ENCODE measurements around the gene NGEF.
"Not testable (repeated sequence)": the region's sequence is repeated elsewhere in the genome, so short reads cannot be mapped to it uniquely, and the experiment has no call there.

The NGEF gene

DNA sequence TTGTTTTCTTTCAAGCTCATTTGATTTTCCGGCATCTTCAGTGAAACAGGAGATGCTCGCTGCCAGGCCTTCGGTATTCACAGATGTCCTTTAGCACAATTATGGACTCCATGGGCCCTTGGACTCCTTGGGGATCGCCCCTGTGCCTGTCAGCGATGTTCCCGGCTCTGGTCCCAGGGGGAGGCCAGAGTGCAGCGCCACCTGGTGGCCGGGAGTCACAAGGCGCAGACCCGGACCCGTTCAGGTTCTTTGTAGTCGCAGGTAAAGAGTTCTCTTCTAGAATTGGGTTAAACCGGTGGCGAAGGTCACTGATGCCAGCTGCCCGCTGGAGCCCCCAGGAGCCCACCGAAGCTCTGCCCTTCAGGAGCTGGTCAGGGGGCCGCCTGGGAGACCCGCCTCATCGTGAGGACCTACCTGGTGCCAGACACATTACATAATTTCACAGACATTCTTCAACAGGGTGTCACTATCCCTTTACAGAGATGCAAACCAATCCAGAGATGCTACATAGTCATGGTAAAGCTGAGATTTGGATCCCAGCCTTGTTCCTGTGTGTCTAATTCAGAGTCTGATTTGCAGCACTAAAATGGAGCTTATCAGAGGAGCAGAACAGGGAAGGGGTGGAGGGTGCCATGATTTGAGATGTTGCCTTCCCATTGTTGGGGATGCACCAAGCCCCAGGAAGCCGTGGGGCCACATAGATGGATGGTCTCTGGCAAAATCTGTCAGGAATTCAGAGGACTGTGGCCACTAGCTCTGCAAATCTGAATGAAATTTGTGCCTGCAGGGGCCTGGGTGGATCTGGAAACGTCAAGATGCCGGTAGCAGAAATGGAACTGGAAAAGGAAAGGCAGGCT lies 41.1 kb upstream of the NGEF start:
- H3K4me3 ChIP-seq: no peak overlapping the region
- intact Hi-C loops (cut with DNase I; ENCODE audit: low total_unique reads): loop anchor here (5.0 kb wide), 1 partner anchor 202 kb away; no protein-coding TSS in a partner anchor

DNA sequence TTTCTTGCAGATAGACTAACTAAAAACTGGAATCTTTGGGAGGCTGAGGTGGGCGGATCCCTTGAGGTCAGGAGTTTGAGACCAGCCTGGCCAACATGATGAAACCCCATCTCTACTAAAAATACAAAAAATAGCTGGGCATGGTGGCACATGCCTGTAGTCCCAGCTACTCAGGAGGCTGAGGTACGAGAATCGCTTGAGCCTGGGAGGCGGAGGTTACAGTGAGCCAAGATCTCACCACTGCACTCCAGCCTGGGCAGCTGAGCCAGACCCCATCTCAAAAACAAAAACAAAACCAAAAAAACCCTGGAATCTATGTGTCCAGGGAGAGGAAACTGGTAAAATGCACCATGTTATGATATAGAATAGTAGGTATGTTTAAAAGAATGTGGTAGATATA lies 39.5 kb upstream of the NGEF start:
- H3K36me3 ChIP-seq, H3K27me3 ChIP-seq, H3K27ac ChIP-seq, H3K4me3 ChIP-seq, H3K9me3 ChIP-seq: not testable (repeated sequence)
- DNase-seq: peak in 1 of 2 donors; percentile 5
- intact Hi-C loops (cut with DNase I; ENCODE audit: low total_unique reads): loop anchor here (5.0 kb wide), 1 partner anchor 200 kb away; no protein-coding TSS in a partner anchor
- peaks cover 0 to 16% (median 7%) of the 10 kb centered on the region in 4 donors for H3K4me1 ChIP-seq

More for the DNA sequence above, 41.1 kb upstream of the NGEF start:
- Histone ChIP-seq H3K4me1 (peaks cover 0 to 16% (median 7%) of the 10 kb centered on the region in 4 donors), H3K36me3 (no peaks in the 10 kb centered on the region), H3K27ac (no peak overlapping the region), H3K27me3 (no peaks in the 10 kb centered on the region), H3K9me3 (no peaks in the 10 kb centered on the region)
- DNase-seq: peak in 1 of 2 donors; percentile 60
- TF ChIP-seq, protein P1, sequence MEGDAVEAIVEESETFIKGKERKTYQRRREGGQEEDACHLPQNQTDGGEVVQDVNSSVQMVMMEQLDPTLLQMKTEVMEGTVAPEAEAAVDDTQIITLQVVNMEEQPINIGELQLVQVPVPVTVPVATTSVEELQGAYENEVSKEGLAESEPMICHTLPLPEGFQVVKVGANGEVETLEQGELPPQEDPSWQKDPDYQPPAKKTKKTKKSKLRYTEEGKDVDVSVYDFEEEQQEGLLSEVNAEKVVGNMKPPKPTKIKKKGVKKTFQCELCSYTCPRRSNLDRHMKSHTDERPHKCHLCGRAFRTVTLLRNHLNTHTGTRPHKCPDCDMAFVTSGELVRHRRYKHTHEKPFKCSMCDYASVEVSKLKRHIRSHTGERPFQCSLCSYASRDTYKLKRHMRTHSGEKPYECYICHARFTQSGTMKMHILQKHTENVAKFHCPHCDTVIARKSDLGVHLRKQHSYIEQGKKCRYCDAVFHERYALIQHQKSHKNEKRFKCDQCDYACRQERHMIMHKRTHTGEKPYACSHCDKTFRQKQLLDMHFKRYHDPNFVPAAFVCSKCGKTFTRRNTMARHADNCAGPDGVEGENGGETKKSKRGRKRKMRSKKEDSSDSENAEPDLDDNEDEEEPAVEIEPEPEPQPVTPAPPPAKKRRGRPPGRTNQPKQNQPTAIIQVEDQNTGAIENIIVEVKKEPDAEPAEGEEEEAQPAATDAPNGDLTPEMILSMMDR (IDR thresholded peaks at IDR 0.05): peak; percentile 83 to 86

DNA sequence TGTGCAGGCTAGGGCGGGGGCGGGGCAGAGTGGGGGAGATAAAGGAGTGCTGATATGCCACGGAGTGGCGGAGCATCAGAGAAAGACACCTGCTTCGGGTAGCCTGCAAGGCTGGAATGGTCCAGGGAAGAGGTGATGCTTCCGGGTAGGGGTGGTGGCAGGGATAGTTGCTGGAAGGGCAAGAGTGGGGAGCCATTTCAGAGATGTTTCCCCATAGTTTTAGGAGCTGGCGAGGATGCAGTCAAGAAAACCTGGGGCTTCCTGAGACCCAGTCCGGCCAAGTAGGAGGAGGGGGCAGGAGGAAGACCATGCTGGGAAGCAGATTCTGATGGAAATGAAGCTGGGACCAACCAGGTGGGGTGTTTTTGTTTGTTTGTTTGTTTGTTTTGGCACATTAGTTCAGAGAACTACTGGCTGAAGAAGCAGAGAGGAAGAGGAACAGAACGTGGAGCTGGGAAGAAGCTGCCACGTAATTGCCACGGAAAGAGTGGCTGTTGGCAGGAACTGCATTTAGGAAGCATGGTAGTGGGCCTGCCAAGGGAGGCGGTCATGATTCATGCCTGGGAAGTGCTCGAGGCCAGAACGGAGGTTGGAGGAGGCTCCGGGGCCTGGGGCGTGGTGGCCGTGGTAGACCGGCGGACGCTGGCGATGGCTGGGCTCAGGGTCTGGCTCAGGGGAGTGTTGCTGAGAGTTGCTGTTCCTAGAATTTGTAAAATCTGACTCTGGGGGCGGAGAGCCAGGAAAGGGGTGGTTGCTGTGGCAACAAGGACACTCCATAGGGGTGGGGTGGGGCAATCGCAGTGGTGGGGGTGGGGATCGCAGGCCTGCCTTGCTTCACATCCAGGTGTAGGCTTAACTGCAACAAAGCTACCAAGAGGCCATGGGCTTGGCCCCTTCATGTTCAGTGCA lies 38.4 kb upstream of the NGEF start:
- TF ChIP-seq, protein P1 (IDR thresholded peaks at IDR 0.05): no peak
- intact Hi-C loops (cut with DNase I; ENCODE audit: low total_unique reads): loop anchor here (5.0 kb wide), 1 partner anchor 199 kb away; no protein-coding TSS in a partner anchor
- H3K27ac ChIP-seq: no peak overlapping the region
- peak; percentile 63 to 81 for DNase-seq
- no peak overlapping the region for H3K4me3 ChIP-seq
- H3K27me3 ChIP-seq: no peaks in the 10 kb centered on the region
- no peaks in the 10 kb centered on the region for H3K9me3 ChIP-seq
- H3K36me3 ChIP-seq: no peaks in the 10 kb centered on the region
- peaks cover 0 to 16% (median 7%) of the 10 kb centered on the region in 4 donors for H3K4me1 ChIP-seq

DNA sequence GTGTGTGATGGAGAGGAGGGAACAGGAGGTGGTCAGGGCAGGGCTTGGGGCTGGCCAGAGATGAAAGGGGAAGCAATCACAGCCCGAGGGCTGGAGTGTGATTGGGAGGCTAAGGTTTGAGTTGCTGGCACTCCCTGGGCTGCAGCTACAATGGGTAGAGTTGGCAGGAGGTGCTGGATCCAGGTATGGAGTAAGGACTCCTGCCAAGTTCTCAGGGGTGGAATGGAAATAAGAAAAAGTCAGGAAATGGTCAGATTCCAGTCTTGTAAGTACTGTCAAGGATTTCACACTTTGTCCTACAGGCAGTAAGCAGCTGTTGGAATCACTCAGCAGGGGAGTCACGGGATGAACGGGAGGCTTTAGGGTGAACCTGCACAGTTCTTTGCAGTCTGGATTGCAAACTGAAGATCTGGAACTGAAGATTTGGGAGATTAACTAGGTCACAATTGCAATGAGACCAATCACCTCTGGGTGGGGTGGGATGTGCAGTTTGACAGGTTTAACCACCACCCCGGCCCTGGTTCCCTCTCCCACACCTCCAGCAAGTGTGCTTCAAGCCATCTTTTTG lies 36.2 kb upstream of the NGEF start:
- intact Hi-C loops (cut with DNase I; ENCODE audit: low total_unique reads): no loop called here
- Histone ChIP-seq H3K27me3 (no peaks in the 10 kb centered on the region), H3K4me1 (peaks cover 0 to 12% (median 5%) of the 10 kb centered on the region in 4 donors), H3K9me3 (no peaks in the 10 kb centered on the region), H3K4me3 (no peak overlapping the region), H3K36me3 (no peaks in the 10 kb centered on the region), H3K27ac (no peak overlapping the region)
- DNase-seq: peak in 1 of 2 donors; percentile 44
- TF ChIP-seq, protein P1 (IDR thresholded peaks at IDR 0.05): no peak

DNA sequence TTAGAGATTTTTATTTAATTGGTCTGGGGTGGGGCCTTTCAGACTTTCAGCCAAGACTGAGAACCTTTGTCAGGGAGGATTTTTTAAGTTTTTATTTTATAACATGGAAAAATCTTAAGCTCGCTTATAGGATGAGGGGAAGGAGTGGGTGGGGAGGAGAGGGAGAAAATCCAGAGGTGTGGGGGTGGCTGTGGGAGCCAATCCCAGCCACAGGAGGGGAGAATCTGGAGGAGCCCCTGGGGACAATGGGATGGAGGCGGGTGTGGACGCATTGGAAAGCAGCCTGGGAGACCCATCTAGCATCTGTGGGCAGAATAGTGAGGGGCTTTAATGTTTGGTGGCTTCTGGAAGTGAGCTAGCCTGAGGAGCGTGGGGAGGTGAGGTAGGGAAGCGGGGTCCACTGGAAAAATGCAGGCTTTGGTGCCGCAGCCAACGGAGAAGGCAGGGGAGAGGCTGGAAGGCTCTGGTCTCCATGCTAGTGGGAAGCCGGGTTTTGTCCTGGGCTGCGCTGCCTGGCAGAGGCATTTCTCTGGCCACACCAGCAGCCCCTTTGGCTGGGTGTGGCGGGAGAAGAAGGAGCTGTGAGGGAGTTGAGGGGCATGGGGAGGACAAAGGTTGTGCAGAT lies 35.6 kb upstream of the NGEF start:
- H3K4me3 ChIP-seq: no peak overlapping the region
- H3K36me3 ChIP-seq: no peaks in the 10 kb centered on the region
- no peaks in the 10 kb centered on the region for H3K27me3 ChIP-seq
- H3K9me3 ChIP-seq: no peaks in the 10 kb centered on the region
- peak in 1 of 2 donors; percentile 33 for DNase-seq
- intact Hi-C loops (cut with DNase I; ENCODE audit: low total_unique reads): no loop called here
- peaks cover 0 to 7% (median 2%) of the 10 kb centered on the region in 4 donors for H3K4me1 ChIP-seq
- TF ChIP-seq, protein P1 (IDR thresholded peaks at IDR 0.05): no peak
- no peak overlapping the region for H3K27ac ChIP-seq

Measured in tibial artery (tissue), 4 donors.